ENCODE results near the gene OR1M1.

DNA sequence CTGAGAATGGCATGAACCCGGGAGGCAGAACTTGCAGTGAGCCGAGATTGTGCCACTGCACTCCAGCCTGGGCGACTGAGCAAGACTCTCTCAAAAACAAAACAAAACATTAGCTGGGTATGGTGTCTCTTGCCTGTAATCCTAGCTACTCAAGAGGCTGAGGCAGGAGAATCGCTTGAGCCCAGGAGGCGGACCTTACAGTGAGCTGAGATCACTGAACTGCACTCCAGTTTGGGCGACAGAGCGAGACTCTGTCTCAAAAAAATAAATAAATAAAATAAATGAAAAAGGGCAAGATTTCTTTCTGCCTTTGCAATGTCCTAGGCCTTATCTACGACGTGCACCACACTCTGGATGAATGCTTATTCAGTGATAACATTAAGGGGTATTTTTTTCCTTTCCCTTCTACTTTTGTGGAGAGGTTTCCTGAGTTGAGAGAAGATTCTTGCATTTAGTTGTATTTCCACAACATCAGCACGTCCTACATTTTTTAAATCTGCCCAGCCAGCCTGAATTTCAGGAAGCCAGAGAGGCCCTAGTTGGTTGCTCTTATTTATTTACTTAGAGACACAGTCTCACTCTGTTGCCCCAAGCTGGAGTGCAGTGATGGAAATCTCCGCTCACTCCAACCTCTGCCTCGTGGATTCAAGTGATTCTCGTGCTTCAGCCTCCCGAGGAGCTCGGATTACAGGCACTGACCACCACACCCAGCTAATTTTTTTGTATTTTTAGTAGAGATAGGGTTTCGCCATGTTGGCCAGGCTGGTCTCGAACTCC, 26.1 kb upstream of the OR1M1 start:
- TF ChIP-seq, protein P1, sequence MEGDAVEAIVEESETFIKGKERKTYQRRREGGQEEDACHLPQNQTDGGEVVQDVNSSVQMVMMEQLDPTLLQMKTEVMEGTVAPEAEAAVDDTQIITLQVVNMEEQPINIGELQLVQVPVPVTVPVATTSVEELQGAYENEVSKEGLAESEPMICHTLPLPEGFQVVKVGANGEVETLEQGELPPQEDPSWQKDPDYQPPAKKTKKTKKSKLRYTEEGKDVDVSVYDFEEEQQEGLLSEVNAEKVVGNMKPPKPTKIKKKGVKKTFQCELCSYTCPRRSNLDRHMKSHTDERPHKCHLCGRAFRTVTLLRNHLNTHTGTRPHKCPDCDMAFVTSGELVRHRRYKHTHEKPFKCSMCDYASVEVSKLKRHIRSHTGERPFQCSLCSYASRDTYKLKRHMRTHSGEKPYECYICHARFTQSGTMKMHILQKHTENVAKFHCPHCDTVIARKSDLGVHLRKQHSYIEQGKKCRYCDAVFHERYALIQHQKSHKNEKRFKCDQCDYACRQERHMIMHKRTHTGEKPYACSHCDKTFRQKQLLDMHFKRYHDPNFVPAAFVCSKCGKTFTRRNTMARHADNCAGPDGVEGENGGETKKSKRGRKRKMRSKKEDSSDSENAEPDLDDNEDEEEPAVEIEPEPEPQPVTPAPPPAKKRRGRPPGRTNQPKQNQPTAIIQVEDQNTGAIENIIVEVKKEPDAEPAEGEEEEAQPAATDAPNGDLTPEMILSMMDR (conservative IDR thresholded peaks at IDR 0.05; ENCODE audit: low read length), result no peak
- TF ChIP-seq EZH2phosphoT487 (IDR thresholded peaks at IDR 0.05; ENCODE audit: borderline replicate concordance, low read depth, low read length), result no peak
